Measurements from ENCODE around the gene NR1D2. TPM values are rescaled to one million over a fixed set of nuclear protein-coding genes. Genes with fewer than 3 reads are reported as not detected.

NR1D2 gene
- total RNA-seq, 2 experiments from 2014 or later = 20.2 TPM

GRCh38 chr3:23981955-23982354, 36.9 kb downstream of the NR1D2 start:
- Mint-ChIP-seq H3K27me3 (no peaks in the 10 kb centered on the region), H3K36me3 (peaks cover 3% of the 10 kb centered on the region), H3K9me3 (no peaks in the 10 kb centered on the region), H3K27ac (no peak overlapping the region), H3K4me1 (no peaks in the 10 kb centered on the region), H3K4me3 (no peak overlapping the region)
- ATAC-seq (ENCODE audit: low read depth) (no peak), DNase-seq (no peak)
- POLR2A ChIA-PET = no interaction called here

GRCh38 chr3:23984934-23985333, 39.8 kb downstream of the NR1D2 start:
- POLR2A ChIA-PET = interaction anchor here (0.6 kb wide), 1 partner anchor 89 kb away, joined by 3 read pairs; no protein-coding TSS in a partner anchor
- Mint-ChIP-seq H3K27me3 (no peaks in the 10 kb centered on the region), H3K36me3 (peaks cover 2% of the 10 kb centered on the region), H3K4me3 (no peak overlapping the region), H3K27ac (no peak overlapping the region), H3K9me3 (peaks cover 3% of the 10 kb centered on the region), H3K4me1 (no peaks in the 10 kb centered on the region)
- no peak for DNase-seq
- no peak for ATAC-seq (ENCODE audit: low read depth)

GRCh38 chr3:23985747-23986544, 40.9 kb downstream of the NR1D2 start:
- Mint-ChIP-seq H3K27me3 (no peaks in the 10 kb centered on the region), H3K4me1 (no peaks in the 10 kb centered on the region), H3K9me3 (peaks cover 3% of the 10 kb centered on the region), H3K27ac (no peak overlapping the region), H3K4me3 (no peak overlapping the region), H3K36me3 (peaks cover 2% of the 10 kb centered on the region)
- DNase-seq = no peak
- POLR2A ChIA-PET = no interaction called here
- ATAC-seq (ENCODE audit: low read depth) = no peak

- ATAC-seq (ENCODE audit: low read depth) = no peak
Measured at GRCh38 chr3:23987356-23987755, 42.3 kb downstream of the NR1D2 start.

GRCh38 chr3:23991306-23991682, 46.2 kb downstream of the NR1D2 start:
- Mint-ChIP-seq H3K9me3 (peaks cover 3% of the 10 kb centered on the region), H3K27me3 (no peaks in the 10 kb centered on the region), H3K4me1 (peaks cover 9% of the 10 kb centered on the region), H3K4me3 (no peak overlapping the region), H3K36me3 (peaks cover 2% of the 10 kb centered on the region), H3K27ac (no peak overlapping the region)
- DNase-seq = no peak
- POLR2A ChIA-PET = interaction anchor here (2.9 kb wide), 1 partner anchor 74 kb away, joined by 9 read pairs; the partner anchor contains the start of genes NKIRAS1 and RPL15
- ATAC-seq (ENCODE audit: low read depth) = no peak

More at GRCh38 chr3:23987356-23987755, 42.3 kb downstream of the NR1D2 start:
- peaks cover 3% of the 10 kb centered on the region for H3K9me3 Mint-ChIP-seq
- no peak overlapping the region for H3K27ac Mint-ChIP-seq
- peaks cover 2% of the 10 kb centered on the region for H3K36me3 Mint-ChIP-seq
- peaks cover 9% of the 10 kb centered on the region for H3K4me1 Mint-ChIP-seq
- POLR2A ChIA-PET = no interaction called here
- no peak for DNase-seq
- H3K4me3 Mint-ChIP-seq = no peak overlapping the region
- no peaks in the 10 kb centered on the region for H3K27me3 Mint-ChIP-seq

GRCh38 chr3:23991683-23992628, 46.9 kb downstream of the NR1D2 start:
- peaks cover 3% of the 10 kb centered on the region for H3K9me3 Mint-ChIP-seq
- H3K4me3 Mint-ChIP-seq = no peak overlapping the region
- no peak for DNase-seq
- POLR2A ChIA-PET = interaction anchor here (2.9 kb wide), 1 partner anchor 75 kb away, joined by 9 read pairs; the partner anchor contains the start of genes NKIRAS1 and RPL15
- no peaks in the 10 kb centered on the region for H3K27me3 Mint-ChIP-seq
- H3K36me3 Mint-ChIP-seq = peaks cover 2% of the 10 kb centered on the region
- ATAC-seq (ENCODE audit: low read depth) = no peak
- H3K27ac Mint-ChIP-seq = no peak overlapping the region
- H3K4me1 Mint-ChIP-seq = peaks cover 9% of the 10 kb centered on the region

GRCh38 chr3:23993556-23994243, 48.6 kb downstream of the NR1D2 start:
- H3K27me3 Mint-ChIP-seq = no peaks in the 10 kb centered on the region

GRCh38 chr3:23994244-23994569, 49.1 kb downstream of the NR1D2 start:
- Mint-ChIP-seq H3K4me1 (peaks cover 11% of the 10 kb centered on the region), H3K27ac (no peak overlapping the region), H3K4me3 (no peak overlapping the region), H3K27me3 (peaks cover 3% of the 10 kb centered on the region), H3K36me3 (no peaks in the 10 kb centered on the region), H3K9me3 (no peaks in the 10 kb centered on the region)
- no peak for ATAC-seq (ENCODE audit: low read depth)
- POLR2A ChIA-PET = interaction anchor here (1.3 kb wide), 1 partner anchor 77 kb away, joined by 3 read pairs; the partner anchor contains the start of genes NKIRAS1 and RPL15
- DNase-seq = no peak

More at GRCh38 chr3:23993556-23994243, 48.6 kb downstream of the NR1D2 start:
- no peak overlapping the region for H3K27ac Mint-ChIP-seq
- H3K9me3 Mint-ChIP-seq = no peaks in the 10 kb centered on the region
- H3K4me1 Mint-ChIP-seq = peaks cover 9% of the 10 kb centered on the region
- H3K36me3 Mint-ChIP-seq = no peaks in the 10 kb centered on the region
- POLR2A ChIA-PET = no interaction called here
- DNase-seq (no peak), ATAC-seq (ENCODE audit: low read depth) (no peak)
- H3K4me3 Mint-ChIP-seq = no peak overlapping the region

GRCh38 chr3:23995219-23995618, 50.1 kb downstream of the NR1D2 start:
- Mint-ChIP-seq H3K4me1 (peaks cover 12% of the 10 kb centered on the region), H3K9me3 (no peaks in the 10 kb centered on the region), H3K4me3 (no peak overlapping the region), H3K36me3 (no peaks in the 10 kb centered on the region), H3K27ac (no peak overlapping the region), H3K27me3 (peaks cover 4% of the 10 kb centered on the region)
- POLR2A ChIA-PET = interaction anchor here (1.3 kb wide), 1 partner anchor 78 kb away, joined by 3 read pairs; the partner anchor contains the start of genes NKIRAS1 and RPL15
- DNase-seq (no peak), ATAC-seq (ENCODE audit: low read depth) (no peak)

GRCh38 chr3:23996095-23996524, 51.0 kb downstream of the NR1D2 start:
- Mint-ChIP-seq H3K4me1 (peaks cover 11% of the 10 kb centered on the region), H3K27me3 (peaks cover 5% of the 10 kb centered on the region), H3K4me3 (no peak overlapping the region), H3K36me3 (no peaks in the 10 kb centered on the region), H3K9me3 (no peaks in the 10 kb centered on the region), H3K27ac (no peak overlapping the region)
- DNase-seq (no peak), ATAC-seq (ENCODE audit: low read depth) (no peak)
- POLR2A ChIA-PET = no interaction called here

- Mint-ChIP-seq H3K4me1 (peaks cover 5% of the 10 kb centered on the region), H3K36me3 (no peaks in the 10 kb centered on the region), H3K4me3 (no peak overlapping the region), H3K9me3 (no peaks in the 10 kb centered on the region), H3K27ac (no peak overlapping the region), H3K27me3 (peaks cover 13% of the 10 kb centered on the region)
- ATAC-seq (ENCODE audit: low read depth) (no peak), DNase-seq (peak; percentile 71)
- POLR2A ChIA-PET = no interaction called here
Measured at GRCh38 chr3:23999012-23999641, 54.0 kb downstream of the NR1D2 start.

GRCh38 chr3:24002129-24002528, 57.0 kb downstream of the NR1D2 start:
- DNase-seq (no peak), ATAC-seq (ENCODE audit: low read depth) (no peak)
- H3K9me3 Mint-ChIP-seq = no peaks in the 10 kb centered on the region

More at GRCh38 chr3:24002129-24002528, 57.0 kb downstream of the NR1D2 start:
- peaks cover 10% of the 10 kb centered on the region for H3K4me1 Mint-ChIP-seq
- no peak overlapping the region for H3K4me3 Mint-ChIP-seq
- POLR2A ChIA-PET = interaction anchor here (0.6 kb wide), 1 partner anchor 448 kb away, joined by 3 read pairs; no protein-coding TSS in a partner anchor
- H3K36me3 Mint-ChIP-seq = no peaks in the 10 kb centered on the region
- no peak overlapping the region for H3K27ac Mint-ChIP-seq
- H3K27me3 Mint-ChIP-seq = peaks cover 13% of the 10 kb centered on the region

All from activated naive CD8-positive, alpha-beta T cell treated with anti-CD3 and anti-CD28 coated beads, Interleukin-2, amount 10 ng/mL, durations not matched to agents 7 days and 5 days (primary cell).